Natural killer cell (primary cell): ENCODE results near the gene CKB. TPM values are rescaled to one million over a fixed set of nuclear protein-coding genes. Genes with fewer than 3 reads are reported as not detected.
A peak's percentile ranks its signal among the peaks of the same experiment; 100 is the strongest.

Experiments used
- ATAC-seq, 3 donors: fragments of 150-1000 bp in 2 of 3; fragments of 200-7000 bp in 1 of 3; cut with Tn5 transposase; 1 replicate in 1 of 3; 2 replicates in 2 of 3; pipeline ENCODE4 v1.10.0; 2021; ENCODE audit warnings: mild to moderate bottlenecking in 2 of 3, moderate library complexity in 2 of 3
- DNase-seq, 2 donors: peaks; one replicate each; pipeline versions ENCODE4 v3.0.0 to v3.0.0-alpha.2; 2013 to 2021; ENCODE audit warnings: mixed read lengths in 1 of 2
- H3K27ac ChIP-seq: one replicate; pipeline ENCODE4 v1.5.1; 2013; ENCODE audit warnings: mild to moderate bottlenecking, low read length
- H3K27me3 ChIP-seq: one replicate; pipeline ENCODE4 v1.6.1; 2013; ENCODE audit warnings: low read length; ENCODE audit not compliant: control insufficient read depth, insufficient read depth
- H3K36me3 ChIP-seq: one replicate; pipeline ENCODE4 v1.6.1; 2013; ENCODE audit warnings: low read length; ENCODE audit not compliant: control insufficient read depth, insufficient read depth
- H3K4me1 ChIP-seq: one replicate; pipeline ENCODE4 v1.6.1; 2013; ENCODE audit warnings: low read length; ENCODE audit not compliant: control insufficient read depth, insufficient read depth
- H3K4me3 ChIP-seq: one replicate; pipeline ENCODE4 v1.5.1; 2013; ENCODE audit warnings: low read length
- H3K9me3 ChIP-seq: one replicate; pipeline ENCODE4 v1.6.1; 2013; ENCODE audit warnings: low read length; ENCODE audit not compliant: control insufficient read depth, insufficient read depth
- H3K27ac Mint-ChIP-seq, 2 donors: one replicate each; pipeline ENCODE4 v1.8.0; 2022; ENCODE audit warnings: mild to moderate bottlenecking in 2 of 2, mixed read lengths in 2 of 2, moderate library complexity in 1 of 2
- H3K27me3 Mint-ChIP-seq, 2 donors: one replicate each; pipeline ENCODE4 v1.8.0; 2022; ENCODE audit warnings: low read depth in 2 of 2, mixed read lengths in 2 of 2
- H3K36me3 Mint-ChIP-seq: one replicate; pipeline ENCODE4 v1.8.0; 2022; ENCODE audit warnings: mixed read lengths
- H3K4me1 Mint-ChIP-seq, 2 donors: one replicate each; pipeline ENCODE4 v1.8.0; 2022; ENCODE audit warnings: mixed read lengths in 2 of 2
- H3K4me3 Mint-ChIP-seq: one replicate; pipeline ENCODE4 v1.8.0; 2022; ENCODE audit warnings: mild to moderate bottlenecking, moderate library complexity, mixed read lengths
- H3K9me3 Mint-ChIP-seq, 2 donors: one replicate each; pipeline ENCODE4 v1.8.0; 2022; ENCODE audit warnings: mixed read lengths in 2 of 2
- CTCF ChIP-seq: fragments of 200-600 bp; IDR thresholded peaks from one replicate; pipeline ENCODE4 v1.8.0; 2022; ENCODE audit warnings: antibody characterized with exemption
- WGBS: methylation state at CpG from one replicate; pipeline ENCODE4 v1.1.7; 2013; ENCODE audit warnings: missing lambda C conversion rate; ENCODE audit not compliant: insufficient coverage; 5-methylcytosine and 5-hydroxymethylcytosine counted together
- intact Hi-C: fragments of 100-400 bp; cut with micrococcal nuclease; formaldehyde crosslinking; loops from one replicate; pipeline ENCODE4 v1.14.2; 2022
- total RNA-seq, 4 donors: library from RNA; stranded (reverse); fragments of 120-200 nt in 1 of 4; gene quantifications; one replicate each; pipeline versions ENCODE4 v1.2.3 to v1.2.4, GENCODE V29; 2013 to 2022

CKB gene
- total RNA-seq, 3 donors from 2014 or later (not counting 1 experiment from before 2014, with no cell fraction given): 4.0 to 37.4 (median 9.0) TPM

GRCh38 chr14:103558071-103558882 lies 35.6 kb upstream of the CKB start:
- Mint-ChIP-seq H3K36me3 (no peaks in the 10 kb centered on the region), H3K4me1 (peaks cover 41 to 59% of the 10 kb centered on the region in 2 donors), H3K9me3 (no peaks in the 10 kb centered on the region), H3K4me3 (no peak overlapping the region), H3K27ac (no peak overlapping the region), H3K27me3 (no peaks in the 10 kb centered on the region)
- H3K4me3 ChIP-seq: no peak overlapping the region
- DNase-seq (no peak), ATAC-seq (no peak)
- WGBS: 94% methylated on average over 16 of the region's 16 CpGs
- intact Hi-C loops: no loop called here
- peaks cover 18% of the 10 kb centered on the region for H3K4me1 ChIP-seq
- H3K36me3 ChIP-seq: peaks cover 24% of the 10 kb centered on the region
- no peaks in the 10 kb centered on the region for H3K9me3 ChIP-seq
- H3K27me3 ChIP-seq: no peaks in the 10 kb centered on the region
- no peak overlapping the region for H3K27ac ChIP-seq
- TF ChIP-seq CTCF: no peak

GRCh38 chr14:103556946-103557758 lies 34.5 kb upstream of the CKB start:
- Histone ChIP-seq H3K4me3 (no peak overlapping the region), H3K9me3 (no peaks in the 10 kb centered on the region), H3K36me3 (peaks cover 24% of the 10 kb centered on the region), H3K4me1 (peaks cover 18% of the 10 kb centered on the region), H3K27me3 (no peaks in the 10 kb centered on the region), H3K27ac (no peak overlapping the region)
- no peaks in the 10 kb centered on the region for H3K9me3 Mint-ChIP-seq
- H3K27ac Mint-ChIP-seq: peak overlapping the region in 1 of 2 donors; percentile 26
- H3K4me1 Mint-ChIP-seq: peaks cover 38 to 57% of the 10 kb centered on the region in 2 donors
- H3K36me3 Mint-ChIP-seq: no peaks in the 10 kb centered on the region
- intact Hi-C loops: no loop called here
- no peak for ATAC-seq
- DNase-seq: no peak
- no peaks in the 10 kb centered on the region for H3K27me3 Mint-ChIP-seq
- WGBS: 92% methylated on average over 15 of the region's 15 CpGs
- TF ChIP-seq CTCF: no peak
- H3K4me3 Mint-ChIP-seq: no peak overlapping the region

- H3K4me1 Mint-ChIP-seq: peaks cover 32 to 44% of the 10 kb centered on the region in 2 donors
- no peak for TF ChIP-seq CTCF
- H3K27me3 Mint-ChIP-seq: no peaks in the 10 kb centered on the region
- no peaks in the 10 kb centered on the region for H3K36me3 Mint-ChIP-seq
- ATAC-seq (no peak), DNase-seq (no peak)
- H3K27me3 ChIP-seq: no peaks in the 10 kb centered on the region
- H3K36me3 ChIP-seq: peaks cover 24% of the 10 kb centered on the region
- WGBS: 92% methylated on average over 15 of the region's 15 CpGs
- H3K4me3 Mint-ChIP-seq: no peak overlapping the region
- H3K9me3 Mint-ChIP-seq: no peaks in the 10 kb centered on the region
- peak overlapping the region in 1 of 2 donors; percentile 54 for H3K27ac Mint-ChIP-seq
- intact Hi-C loops: no loop called here
- peaks cover 5% of the 10 kb centered on the region for H3K4me1 ChIP-seq
- no peak overlapping the region for H3K27ac ChIP-seq
- no peak overlapping the region for H3K4me3 ChIP-seq
- no peaks in the 10 kb centered on the region for H3K9me3 ChIP-seq
Measured at GRCh38 chr14:103555559-103556337, 33.1 kb upstream of the CKB start.
